HG02678 (cell line): ENCODE results near the gene LCE1A.

ENCODE experiments used
- ATAC-seq: cut with Tn5 transposase; IDR thresholded peaks from one replicate; pipeline ENCODE4 v1.9.1; 2021; ENCODE audit warnings: mild to moderate bottlenecking, moderate library complexity; ENCODE audit not compliant: unreplicated experiment

Gene LCE1A

GRCh38 chr1:152869808-152870419 lies 42.6 kb downstream of the LCE1A start:
- peak; percentile 70 for ATAC-seq

DNA sequence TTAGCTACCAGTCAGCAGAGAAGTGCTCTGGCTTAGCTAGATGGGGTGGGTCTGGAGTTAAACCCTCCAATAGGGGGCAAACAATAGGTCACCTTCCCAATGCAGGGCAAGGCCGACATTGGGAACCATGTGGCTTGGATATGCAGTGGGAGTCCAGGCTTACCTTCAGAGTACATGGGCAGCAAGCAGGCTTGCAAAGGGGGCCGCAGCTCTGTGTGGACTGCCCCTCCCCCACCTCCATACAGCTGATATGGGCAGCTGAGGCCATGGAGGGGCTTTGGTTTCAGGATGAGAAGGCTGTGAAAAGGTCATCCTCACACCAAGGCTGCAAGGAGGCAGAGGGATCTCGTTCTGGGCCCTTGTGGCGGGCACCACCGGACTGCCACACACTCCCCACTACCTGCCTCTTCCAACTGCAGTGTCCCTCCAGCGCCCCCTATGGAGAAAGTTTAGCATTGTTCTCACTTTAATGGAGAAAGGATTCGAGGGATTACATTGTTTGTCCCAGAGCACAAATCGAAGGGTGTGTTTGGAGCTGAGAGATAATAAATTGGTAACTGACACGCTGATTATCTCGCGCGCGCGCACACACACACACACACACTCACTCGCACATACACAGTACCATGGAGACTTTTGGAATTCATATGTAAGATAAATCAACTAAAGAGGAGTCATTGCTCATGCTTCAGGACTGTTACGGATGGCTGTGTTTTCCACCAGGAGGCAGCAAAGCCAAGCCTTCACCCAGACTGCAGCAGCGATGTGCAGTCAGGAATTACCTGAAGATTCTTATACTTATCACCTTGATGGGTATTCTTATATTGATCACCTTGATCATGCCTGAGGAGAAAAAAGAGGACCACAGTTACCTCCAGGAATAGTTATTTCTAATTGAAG lies 43.8 kb downstream of the LCE1A start:
- ATAC-seq, result no peak

- no peak for ATAC-seq
These were observed 44.5 kb downstream of the LCE1A start for GRCh38 chr1:152871731-152872126.

- no peak for ATAC-seq
These were observed 46.2 kb downstream of the LCE1A start for GRCh38 chr1:152873495-152873894.

- ATAC-seq, result no peak
These were observed 49.6 kb downstream of the LCE1A start for GRCh38 chr1:152876827-152877226.
